ENCODE data around the gene CBLB.

The CBLB gene

DNA sequence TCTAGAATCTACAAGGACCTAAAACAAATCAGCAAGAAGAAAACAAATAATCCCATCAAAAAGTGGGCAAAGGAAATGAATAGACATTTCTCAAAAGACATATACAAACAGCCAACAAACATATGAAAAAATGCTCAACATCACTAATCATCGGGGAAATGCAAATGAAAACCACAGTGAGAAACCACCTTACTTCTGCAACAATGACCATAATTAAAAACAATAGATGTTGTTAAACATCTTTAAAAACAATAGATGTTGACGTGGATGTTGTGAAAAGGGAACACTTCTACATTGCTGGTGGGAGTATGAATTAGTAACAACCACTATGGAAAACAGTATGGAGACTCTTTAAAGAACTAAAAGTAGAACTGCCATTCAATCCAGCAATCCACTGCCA, 96.2 kb downstream of the CBLB start:
- TF ChIP-seq TAF1 (IDR thresholded peaks at IDR 0.05; ENCODE audit: borderline replicate concordance, insufficient read depth, low read length) (no peak), POLR2AphosphoS5 (IDR thresholded peaks at IDR 0.05; ENCODE audit: low read depth, low read length) (no peak), FOXP2 (optimal IDR thresholded peaks at IDR 0.05; ENCODE audit: borderline replicate concordance, extremely low read depth, extremely low read length, insufficient read depth) (no peak), SIN3A (IDR thresholded peaks at IDR 0.05; ENCODE audit: borderline replicate concordance, insufficient read depth, low read length) (no peak)
- TF ChIP-seq, protein P1, sequence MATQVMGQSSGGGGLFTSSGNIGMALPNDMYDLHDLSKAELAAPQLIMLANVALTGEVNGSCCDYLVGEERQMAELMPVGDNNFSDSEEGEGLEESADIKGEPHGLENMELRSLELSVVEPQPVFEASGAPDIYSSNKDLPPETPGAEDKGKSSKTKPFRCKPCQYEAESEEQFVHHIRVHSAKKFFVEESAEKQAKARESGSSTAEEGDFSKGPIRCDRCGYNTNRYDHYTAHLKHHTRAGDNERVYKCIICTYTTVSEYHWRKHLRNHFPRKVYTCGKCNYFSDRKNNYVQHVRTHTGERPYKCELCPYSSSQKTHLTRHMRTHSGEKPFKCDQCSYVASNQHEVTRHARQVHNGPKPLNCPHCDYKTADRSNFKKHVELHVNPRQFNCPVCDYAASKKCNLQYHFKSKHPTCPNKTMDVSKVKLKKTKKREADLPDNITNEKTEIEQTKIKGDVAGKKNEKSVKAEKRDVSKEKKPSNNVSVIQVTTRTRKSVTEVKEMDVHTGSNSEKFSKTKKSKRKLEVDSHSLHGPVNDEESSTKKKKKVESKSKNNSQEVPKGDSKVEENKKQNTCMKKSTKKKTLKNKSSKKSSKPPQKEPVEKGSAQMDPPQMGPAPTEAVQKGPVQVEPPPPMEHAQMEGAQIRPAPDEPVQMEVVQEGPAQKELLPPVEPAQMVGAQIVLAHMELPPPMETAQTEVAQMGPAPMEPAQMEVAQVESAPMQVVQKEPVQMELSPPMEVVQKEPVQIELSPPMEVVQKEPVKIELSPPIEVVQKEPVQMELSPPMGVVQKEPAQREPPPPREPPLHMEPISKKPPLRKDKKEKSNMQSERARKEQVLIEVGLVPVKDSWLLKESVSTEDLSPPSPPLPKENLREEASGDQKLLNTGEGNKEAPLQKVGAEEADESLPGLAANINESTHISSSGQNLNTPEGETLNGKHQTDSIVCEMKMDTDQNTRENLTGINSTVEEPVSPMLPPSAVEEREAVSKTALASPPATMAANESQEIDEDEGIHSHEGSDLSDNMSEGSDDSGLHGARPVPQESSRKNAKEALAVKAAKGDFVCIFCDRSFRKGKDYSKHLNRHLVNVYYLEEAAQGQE (IDR thresholded peaks at IDR 0.05; ENCODE audit: insufficient read depth in 1 of 2, low read depth in 2 of 2, low read length in 2 of 2) = no peak

DNA sequence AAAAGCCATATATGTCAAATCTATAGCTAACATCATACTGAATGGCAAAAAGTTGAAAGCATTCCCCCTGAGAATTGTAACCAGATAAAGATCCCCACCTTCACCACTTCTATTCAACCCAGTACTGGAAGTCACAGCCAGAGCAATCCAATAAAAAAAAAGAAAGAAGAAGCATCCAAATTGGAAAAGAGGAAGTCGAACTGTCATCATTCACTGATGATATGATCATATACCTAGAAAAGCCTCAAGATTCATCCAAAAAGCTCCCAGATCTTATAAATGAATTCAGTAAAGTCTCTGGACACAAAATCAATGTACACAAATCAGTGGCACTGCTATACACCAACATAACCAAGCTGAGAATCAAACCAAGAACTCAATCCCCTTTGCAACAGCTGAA, 97.4 kb downstream of the CBLB start:
- TF ChIP-seq, protein P1 (IDR thresholded peaks at IDR 0.05; ENCODE audit: insufficient read depth in 1 of 2, low read depth in 2 of 2, low read length in 2 of 2) = no peak
- no peak for TF ChIP-seq SIN3A (IDR thresholded peaks at IDR 0.05; ENCODE audit: borderline replicate concordance, insufficient read depth, low read length)
- no peak for TF ChIP-seq FOXP2 (optimal IDR thresholded peaks at IDR 0.05; ENCODE audit: borderline replicate concordance, extremely low read depth, extremely low read length, insufficient read depth)
- TF ChIP-seq TAF1 (IDR thresholded peaks at IDR 0.05; ENCODE audit: borderline replicate concordance, insufficient read depth, low read length) = no peak
- no peak for TF ChIP-seq POLR2AphosphoS5 (IDR thresholded peaks at IDR 0.05; ENCODE audit: low read depth, low read length)

DNA sequence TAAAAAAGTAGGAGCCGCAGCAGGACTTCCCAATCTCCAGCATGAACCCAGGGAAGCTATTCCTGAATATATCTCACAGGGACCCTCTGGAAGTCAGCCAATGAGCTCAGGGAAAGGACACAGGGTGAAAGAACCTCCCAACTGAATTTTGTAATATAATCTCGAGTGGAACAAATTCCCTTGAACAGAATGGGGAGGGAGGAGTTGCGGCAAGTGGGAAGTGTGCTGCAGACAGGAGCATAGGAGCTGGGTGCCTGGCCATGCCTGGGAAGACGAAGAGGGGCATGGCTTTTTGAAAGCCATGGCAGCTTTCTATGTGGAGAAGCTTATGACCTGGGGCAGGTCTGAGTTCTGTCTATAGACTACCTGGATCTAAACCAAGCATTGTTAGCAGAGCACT, 98.4 kb downstream of the CBLB start:
- TF ChIP-seq SIN3A (IDR thresholded peaks at IDR 0.05; ENCODE audit: borderline replicate concordance, insufficient read depth, low read length) (no peak), POLR2AphosphoS5 (IDR thresholded peaks at IDR 0.05; ENCODE audit: low read depth, low read length) (no peak), TAF1 (IDR thresholded peaks at IDR 0.05; ENCODE audit: borderline replicate concordance, insufficient read depth, low read length) (no peak), FOXP2 (optimal IDR thresholded peaks at IDR 0.05; ENCODE audit: borderline replicate concordance, extremely low read depth, extremely low read length, insufficient read depth) (no peak)
- TF ChIP-seq, protein P1 (IDR thresholded peaks at IDR 0.05; ENCODE audit: insufficient read depth in 1 of 2, low read depth in 2 of 2, low read length in 2 of 2) = no peak

DNA sequence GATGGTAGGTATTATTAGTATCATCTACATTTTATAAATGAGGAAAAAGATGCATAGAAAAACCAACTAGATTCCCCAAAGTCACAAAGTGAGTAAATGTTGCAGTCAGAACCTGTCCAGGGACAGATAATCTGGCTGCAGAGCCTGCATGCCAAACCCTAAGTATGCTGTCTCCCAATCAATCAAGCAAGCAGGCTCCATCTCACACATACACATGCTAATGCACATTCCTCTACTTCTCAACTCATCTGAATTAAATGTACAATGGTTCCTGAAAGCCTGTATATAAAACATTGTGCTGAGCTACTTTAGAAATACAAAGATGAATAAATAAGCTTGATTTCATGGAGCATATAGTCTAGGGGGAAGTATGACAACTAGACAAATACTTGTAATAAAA, 101.0 kb downstream of the CBLB start:
- TF ChIP-seq POLR2AphosphoS5 (IDR thresholded peaks at IDR 0.05; ENCODE audit: low read depth, low read length) (no peak), SIN3A (IDR thresholded peaks at IDR 0.05; ENCODE audit: borderline replicate concordance, insufficient read depth, low read length) (no peak), TAF1 (IDR thresholded peaks at IDR 0.05; ENCODE audit: borderline replicate concordance, insufficient read depth, low read length) (no peak), FOXP2 (optimal IDR thresholded peaks at IDR 0.05; ENCODE audit: borderline replicate concordance, extremely low read depth, extremely low read length, insufficient read depth) (no peak)
- TF ChIP-seq, protein P1 (IDR thresholded peaks at IDR 0.05; ENCODE audit: insufficient read depth in 1 of 2, low read depth in 2 of 2, low read length in 2 of 2) = no peak

DNA sequence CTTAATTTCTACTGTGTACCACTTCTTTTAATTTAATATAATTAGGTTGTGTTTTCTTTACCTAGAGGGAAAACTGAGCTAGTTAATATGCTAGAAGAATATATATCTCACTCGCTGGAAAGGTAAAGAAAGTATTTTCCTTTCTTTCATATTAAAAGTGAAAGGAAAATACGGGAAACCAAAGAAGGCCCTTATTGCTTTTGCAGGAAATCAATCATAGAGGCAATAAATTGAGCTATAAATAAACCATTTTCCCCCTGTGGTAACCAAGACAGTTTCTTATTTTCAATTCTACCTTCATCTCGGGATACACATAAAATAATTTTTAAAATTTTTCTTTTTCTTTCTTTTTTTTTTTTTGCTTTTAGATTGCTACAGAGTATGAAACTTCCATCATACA, 101.6 kb downstream of the CBLB start:
- TF ChIP-seq, protein P1 (IDR thresholded peaks at IDR 0.05; ENCODE audit: insufficient read depth in 1 of 2, low read depth in 2 of 2, low read length in 2 of 2) = no peak
- TF ChIP-seq TAF1 (IDR thresholded peaks at IDR 0.05; ENCODE audit: borderline replicate concordance, insufficient read depth, low read length) (no peak), POLR2AphosphoS5 (IDR thresholded peaks at IDR 0.05; ENCODE audit: low read depth, low read length) (no peak)
